Brain microvascular endothelial cell (primary cell): ENCODE results near the gene FAM177A1.

Experiments
- DNase-seq: peaks from one replicate; pipeline ENCODE4 v3.0.0-alpha.2; 2020
- H3K27ac ChIP-seq: fragments of 250-450 bp; sonication (Bioruptor Pico); 2 replicates; pipeline ENCODE4 v1.5.1; 2020; ENCODE audit warnings: mild to moderate bottlenecking, moderate library complexity
- H3K27me3 ChIP-seq: fragments of 250-450 bp; sonication (Bioruptor Pico); replicated peaks from 2 replicates; pipeline ENCODE4 v1.5.1; 2020; ENCODE audit warnings: mild to moderate bottlenecking
- H3K36me3 ChIP-seq: fragments of 250-450 bp; sonication (Bioruptor Pico); replicated peaks from 2 replicates; pipeline ENCODE4 v1.5.1; 2020; ENCODE audit warnings: mild to moderate bottlenecking
- H3K4me3 ChIP-seq: 2 replicates; pipeline ENCODE4 v1.5.1; 2011; ENCODE audit warnings: low read depth, mild to moderate bottlenecking, control low read depth, low read length, moderate library complexity
- in situ Hi-C: cut with HindIII; loops from 2 replicates; pipeline ENCODE4 v1.10.0; 2017; ENCODE audit warnings: low sequenced_read_pairs, low pct_ligation_motif_present
- TF ChIP-seq, protein P1 (sequence below): IDR thresholded peaks from 2 replicates; pipeline ENCODE4 v1.5.1; 2011; ENCODE audit warnings: low read depth, mild to moderate bottlenecking, moderate library complexity, low read length, control low read depth, inconsistent platforms; ENCODE audit errors: missing control alignments

The FAM177A1 gene

DNA sequence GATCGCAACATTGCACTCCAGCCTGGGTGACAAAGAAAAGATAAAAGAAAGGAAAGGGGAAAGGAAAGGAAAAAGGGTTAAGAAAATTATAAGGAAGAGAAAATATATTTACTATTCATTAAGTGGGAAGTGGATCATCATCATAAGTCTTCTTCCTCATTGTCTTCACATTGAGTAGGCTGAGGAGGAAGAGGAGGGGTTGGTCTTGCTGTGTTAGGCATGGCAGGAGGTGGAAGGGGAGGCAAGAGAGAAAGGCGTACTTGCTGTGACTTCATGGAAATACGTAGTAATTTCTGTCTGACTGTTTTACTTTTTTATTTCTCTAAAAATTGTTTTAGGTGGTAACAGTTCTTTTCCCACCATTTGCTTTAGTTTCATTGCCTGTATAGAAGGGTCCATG, 26.2 kb downstream of the FAM177A1 start:
- Histone ChIP-seq H3K4me3 (no peak overlapping the region), H3K27ac (no peak overlapping the region), H3K36me3 (peaks cover 3% of the 10 kb centered on the region), H3K27me3 (no peaks in the 10 kb centered on the region)
- in situ Hi-C loops = no loop called here
- DNase-seq = no peak
- TF ChIP-seq, protein P1, sequence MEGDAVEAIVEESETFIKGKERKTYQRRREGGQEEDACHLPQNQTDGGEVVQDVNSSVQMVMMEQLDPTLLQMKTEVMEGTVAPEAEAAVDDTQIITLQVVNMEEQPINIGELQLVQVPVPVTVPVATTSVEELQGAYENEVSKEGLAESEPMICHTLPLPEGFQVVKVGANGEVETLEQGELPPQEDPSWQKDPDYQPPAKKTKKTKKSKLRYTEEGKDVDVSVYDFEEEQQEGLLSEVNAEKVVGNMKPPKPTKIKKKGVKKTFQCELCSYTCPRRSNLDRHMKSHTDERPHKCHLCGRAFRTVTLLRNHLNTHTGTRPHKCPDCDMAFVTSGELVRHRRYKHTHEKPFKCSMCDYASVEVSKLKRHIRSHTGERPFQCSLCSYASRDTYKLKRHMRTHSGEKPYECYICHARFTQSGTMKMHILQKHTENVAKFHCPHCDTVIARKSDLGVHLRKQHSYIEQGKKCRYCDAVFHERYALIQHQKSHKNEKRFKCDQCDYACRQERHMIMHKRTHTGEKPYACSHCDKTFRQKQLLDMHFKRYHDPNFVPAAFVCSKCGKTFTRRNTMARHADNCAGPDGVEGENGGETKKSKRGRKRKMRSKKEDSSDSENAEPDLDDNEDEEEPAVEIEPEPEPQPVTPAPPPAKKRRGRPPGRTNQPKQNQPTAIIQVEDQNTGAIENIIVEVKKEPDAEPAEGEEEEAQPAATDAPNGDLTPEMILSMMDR = no peak

DNA sequence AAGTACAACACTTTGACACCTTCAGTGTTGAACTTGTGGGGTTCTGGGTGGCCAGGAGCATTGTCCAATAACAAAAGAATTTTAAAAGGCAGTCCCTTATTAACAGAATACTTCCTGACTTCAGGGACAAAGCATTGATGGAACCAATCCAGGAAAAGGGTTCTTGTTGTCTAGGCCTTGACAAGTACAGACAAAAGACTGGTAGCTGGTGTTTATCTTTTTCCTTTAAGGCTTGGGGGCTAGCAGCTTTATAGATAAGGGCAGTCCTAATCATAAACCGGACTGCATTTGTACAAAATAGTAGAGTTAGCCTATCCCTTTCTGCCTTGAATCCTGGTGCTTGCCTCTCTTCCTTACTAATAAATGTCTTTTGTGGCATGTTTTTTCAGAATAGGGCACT, 27.4 kb downstream of the FAM177A1 start:
- in situ Hi-C loops = no loop called here
- no peak overlapping the region for H3K4me3 ChIP-seq
- H3K36me3 ChIP-seq = peaks cover 7% of the 10 kb centered on the region
- DNase-seq = no peak
- no peak overlapping the region for H3K27ac ChIP-seq
- TF ChIP-seq, protein P1 = no peak
- no peaks in the 10 kb centered on the region for H3K27me3 ChIP-seq

- DNase-seq = no peak
- no peak overlapping the region for H3K4me3 ChIP-seq
- in situ Hi-C loops = loop anchor here (25.0 kb wide), 1 partner anchor 334 kb away; the partner anchor contains the start of gene NFKBIA
- no peak overlapping the region for H3K27ac ChIP-seq
- TF ChIP-seq, protein P1 = no peak
- peaks cover 16% of the 10 kb centered on the region for H3K36me3 ChIP-seq
- no peaks in the 10 kb centered on the region for H3K27me3 ChIP-seq
Observed at GRCh38 chr14:35078082-35078481, 32.0 kb downstream of the FAM177A1 start.

GRCh38 chr14:35079742-35080141, 33.7 kb downstream of the FAM177A1 start:
- in situ Hi-C loops = loop anchor here (25.0 kb wide), 1 partner anchor 333 kb away; the partner anchor contains the start of gene NFKBIA
- H3K27me3 ChIP-seq = no peaks in the 10 kb centered on the region
- H3K4me3 ChIP-seq = no peak overlapping the region
- H3K36me3 ChIP-seq = peaks cover 24% of the 10 kb centered on the region
- DNase-seq = no peak
- TF ChIP-seq, protein P1 = no peak
- no peak overlapping the region for H3K27ac ChIP-seq

- TF ChIP-seq, protein P1 = no peak
- in situ Hi-C loops = loop anchor here (25.0 kb wide), 1 partner anchor 329 kb away; the partner anchor contains the start of gene NFKBIA
- H3K4me3 ChIP-seq = no peak overlapping the region
- H3K36me3 ChIP-seq = peaks cover 29% of the 10 kb centered on the region
- DNase-seq = no peak
- no peak overlapping the region for H3K27ac ChIP-seq
- no peaks in the 10 kb centered on the region for H3K27me3 ChIP-seq
Observed at GRCh38 chr14:35083530-35084150, 37.6 kb downstream of the FAM177A1 start.

GRCh38 chr14:35085441-35085840, 39.4 kb downstream of the FAM177A1 start:
- DNase-seq = no peak
- H3K27ac ChIP-seq = no peak overlapping the region
- H3K36me3 ChIP-seq = peaks cover 26% of the 10 kb centered on the region
- TF ChIP-seq, protein P1 = no peak
- H3K27me3 ChIP-seq = no peaks in the 10 kb centered on the region
- in situ Hi-C loops = loop anchor here (25.0 kb wide), 1 partner anchor 327 kb away; the partner anchor contains the start of gene NFKBIA
- H3K4me3 ChIP-seq = no peak overlapping the region
